ENCODE data around the gene BANK1. TPM values are rescaled to one million over a fixed set of nuclear protein-coding genes. Genes with fewer than 3 reads are reported as not detected.

BANK1 gene
- total RNA-seq, 1 experiment from 2014 or later: 52.6 TPM

GRCh38 chr4:101846550-101846949 lies 56.0 kb downstream of the BANK1 start:
- Histone ChIP-seq H2AFZ (ENCODE audit: low read length) (no peak overlapping the region), H3K9me2 (replicated peaks; ENCODE audit: insufficient read depth, low read length) (no peaks in the 10 kb centered on the region), H4K20me1 (ENCODE audit: insufficient read depth, low read depth, low read length) (no peaks in the 10 kb centered on the region), H3K36me3 (ENCODE audit: insufficient read depth, low read length) (no peaks in the 10 kb centered on the region), H3K27ac (ENCODE audit: low read length) (no peak overlapping the region), H3K27me3 (ENCODE audit: low read length) (no peaks in the 10 kb centered on the region), H3K4me1 (ENCODE audit: low read length) (peaks cover 36% of the 10 kb centered on the region), H3K9ac (ENCODE audit: low read length) (no peak overlapping the region), H3K79me2 (ENCODE audit: low read length) (peaks cover 30% of the 10 kb centered on the region), H3K4me3 (ENCODE audit: low read length) (no peak overlapping the region), H3K4me2 (ENCODE audit: low read depth, low read length, poor library complexity, severe bottlenecking) (no peak overlapping the region), H3K9me3 (ENCODE audit: low read length) (no peaks in the 10 kb centered on the region)
- no peak for DNase-seq

- peaks cover 27% of the 10 kb centered on the region for H3K4me1 ChIP-seq (ENCODE audit: low read length)
- no peak overlapping the region for H3K4me2 ChIP-seq (ENCODE audit: low read depth, low read length, poor library complexity, severe bottlenecking)
- H3K27ac ChIP-seq (ENCODE audit: low read length): no peak overlapping the region
Observed at GRCh38 chr4:101850698-101851097, 60.2 kb downstream of the BANK1 start.

GRCh38 chr4:101851672-101852071 lies 61.1 kb downstream of the BANK1 start:
- Histone ChIP-seq H3K4me1 (ENCODE audit: low read length) (peaks cover 35% of the 10 kb centered on the region), H3K9me3 (ENCODE audit: low read length) (no peaks in the 10 kb centered on the region), H4K20me1 (ENCODE audit: insufficient read depth, low read depth, low read length) (no peaks in the 10 kb centered on the region), H3K79me2 (ENCODE audit: low read length) (peaks cover 28% of the 10 kb centered on the region), H2AFZ (ENCODE audit: low read length) (no peak overlapping the region), H3K4me3 (ENCODE audit: low read length) (peak overlapping the region; percentile 15; the same call in 1 of the 2 replicates), H3K27me3 (ENCODE audit: low read length) (no peaks in the 10 kb centered on the region), H3K9me2 (replicated peaks; ENCODE audit: insufficient read depth, low read length) (no peaks in the 10 kb centered on the region), H3K36me3 (ENCODE audit: insufficient read depth, low read length) (no peaks in the 10 kb centered on the region; the same call in 1 of the 2 replicates), H3K9ac (ENCODE audit: low read length) (0 out of 2 replicates have a peak overlapping the region, but pooled peaks have one; percentile 1), H3K4me2 (ENCODE audit: low read depth, low read length, poor library complexity, severe bottlenecking) (peak overlapping the region; percentile 24), H3K27ac (ENCODE audit: low read length) (peak overlapping the region; percentile 9)
- DNase-seq: no peak

More at GRCh38 chr4:101850698-101851097, 60.2 kb downstream of the BANK1 start:
- Histone ChIP-seq H3K9me3 (ENCODE audit: low read length) (no peaks in the 10 kb centered on the region), H3K9me2 (replicated peaks; ENCODE audit: insufficient read depth, low read length) (no peaks in the 10 kb centered on the region), H3K36me3 (ENCODE audit: insufficient read depth, low read length) (no peaks in the 10 kb centered on the region; the same call in 1 of the 2 replicates), H3K9ac (ENCODE audit: low read length) (no peak overlapping the region), H3K79me2 (ENCODE audit: low read length) (peaks cover 28% of the 10 kb centered on the region), H3K27me3 (ENCODE audit: low read length) (no peaks in the 10 kb centered on the region), H3K4me3 (ENCODE audit: low read length) (no peak overlapping the region), H4K20me1 (ENCODE audit: insufficient read depth, low read depth, low read length) (no peaks in the 10 kb centered on the region), H2AFZ (ENCODE audit: low read length) (no peak overlapping the region)
- DNase-seq: no peak

GRCh38 chr4:101853028-101853427 lies 62.5 kb downstream of the BANK1 start:
- Histone ChIP-seq H4K20me1 (ENCODE audit: insufficient read depth, low read depth, low read length) (no peaks in the 10 kb centered on the region), H3K27ac (ENCODE audit: low read length) (peak overlapping the region; percentile 23; the same call in 1 of the 2 replicates), H3K27me3 (ENCODE audit: low read length) (no peaks in the 10 kb centered on the region), H3K4me3 (ENCODE audit: low read length) (0 out of 2 replicates have a peak overlapping the region, but pooled peaks have one; percentile 25), H3K9me3 (ENCODE audit: low read length) (no peaks in the 10 kb centered on the region), H3K79me2 (ENCODE audit: low read length) (peaks cover 32% of the 10 kb centered on the region), H3K9ac (ENCODE audit: low read length) (peak overlapping the region; percentile 8; the same call in 1 of the 2 replicates), H3K4me2 (ENCODE audit: low read depth, low read length, poor library complexity, severe bottlenecking) (peak overlapping the region; percentile 53), H3K4me1 (ENCODE audit: low read length) (peaks cover 35% of the 10 kb centered on the region), H2AFZ (ENCODE audit: low read length) (0 out of 2 replicates have a peak overlapping the region, but pooled peaks have one; percentile 25), H3K9me2 (replicated peaks; ENCODE audit: insufficient read depth, low read length) (no peaks in the 10 kb centered on the region), H3K36me3 (ENCODE audit: insufficient read depth, low read length) (peaks cover 5% of the 10 kb centered on the region; the same call in 1 of the 2 replicates)
- peak; percentile 55 for DNase-seq

- Histone ChIP-seq H3K9me2 (replicated peaks; ENCODE audit: insufficient read depth, low read length) (no peaks in the 10 kb centered on the region), H4K20me1 (ENCODE audit: insufficient read depth, low read depth, low read length) (no peaks in the 10 kb centered on the region), H3K9me3 (ENCODE audit: low read length) (no peaks in the 10 kb centered on the region), H3K27ac (ENCODE audit: low read length) (no peak overlapping the region), H3K79me2 (ENCODE audit: low read length) (peaks cover 32% of the 10 kb centered on the region), H3K4me2 (ENCODE audit: low read depth, low read length, poor library complexity, severe bottlenecking) (no peak overlapping the region), H3K4me3 (ENCODE audit: low read length) (no peak overlapping the region), H3K27me3 (ENCODE audit: low read length) (no peaks in the 10 kb centered on the region), H3K4me1 (ENCODE audit: low read length) (peaks cover 35% of the 10 kb centered on the region), H3K9ac (ENCODE audit: low read length) (no peak overlapping the region), H3K36me3 (ENCODE audit: insufficient read depth, low read length) (peaks cover 5% of the 10 kb centered on the region; the same call in 1 of the 2 replicates), H2AFZ (ENCODE audit: low read length) (no peak overlapping the region)
- no peak for DNase-seq
Observed at GRCh38 chr4:101853691-101854090, 63.2 kb downstream of the BANK1 start.

- no peak for DNase-seq
- Histone ChIP-seq H3K27me3 (ENCODE audit: low read length) (no peaks in the 10 kb centered on the region), H3K79me2 (ENCODE audit: low read length) (peaks cover 26% of the 10 kb centered on the region), H4K20me1 (ENCODE audit: insufficient read depth, low read depth, low read length) (no peaks in the 10 kb centered on the region), H2AFZ (ENCODE audit: low read length) (no peak overlapping the region), H3K9me2 (replicated peaks; ENCODE audit: insufficient read depth, low read length) (no peaks in the 10 kb centered on the region), H3K36me3 (ENCODE audit: insufficient read depth, low read length) (peaks cover 9% of the 10 kb centered on the region; the same call in 1 of the 2 replicates), H3K9ac (ENCODE audit: low read length) (no peak overlapping the region), H3K27ac (ENCODE audit: low read length) (no peak overlapping the region), H3K4me2 (ENCODE audit: low read depth, low read length, poor library complexity, severe bottlenecking) (no peak overlapping the region), H3K4me1 (ENCODE audit: low read length) (peaks cover 35% of the 10 kb centered on the region), H3K4me3 (ENCODE audit: low read length) (no peak overlapping the region), H3K9me3 (ENCODE audit: low read length) (no peaks in the 10 kb centered on the region)
Observed at GRCh38 chr4:101855239-101855638, 64.7 kb downstream of the BANK1 start.

- Histone ChIP-seq H3K9ac (ENCODE audit: low read length) (no peak overlapping the region), H3K4me1 (ENCODE audit: low read length) (peaks cover 29% of the 10 kb centered on the region), H3K79me2 (ENCODE audit: low read length) (peaks cover 29% of the 10 kb centered on the region), H3K27me3 (ENCODE audit: low read length) (no peaks in the 10 kb centered on the region), H3K4me2 (ENCODE audit: low read depth, low read length, poor library complexity, severe bottlenecking) (no peak overlapping the region), H3K27ac (ENCODE audit: low read length) (no peak overlapping the region), H3K9me3 (ENCODE audit: low read length) (no peaks in the 10 kb centered on the region), H3K9me2 (replicated peaks; ENCODE audit: insufficient read depth, low read length) (no peaks in the 10 kb centered on the region), H4K20me1 (ENCODE audit: insufficient read depth, low read depth, low read length) (no peaks in the 10 kb centered on the region), H2AFZ (ENCODE audit: low read length) (no peak overlapping the region), H3K4me3 (ENCODE audit: low read length) (no peak overlapping the region), H3K36me3 (ENCODE audit: insufficient read depth, low read length) (peaks cover 9% of the 10 kb centered on the region; the same call in 1 of the 2 replicates)
- no peak for DNase-seq
Observed at GRCh38 chr4:101856149-101856548, 65.6 kb downstream of the BANK1 start.

- H3K36me3 ChIP-seq (ENCODE audit: insufficient read depth, low read length): peaks cover 9% of the 10 kb centered on the region; the same call in 1 of the 2 replicates
- no peak overlapping the region for H2AFZ ChIP-seq (ENCODE audit: low read length)
- no peaks in the 10 kb centered on the region for H4K20me1 ChIP-seq (ENCODE audit: insufficient read depth, low read depth, low read length)
- H3K27ac ChIP-seq (ENCODE audit: low read length): no peak overlapping the region
- no peak overlapping the region for H3K9ac ChIP-seq (ENCODE audit: low read length)
- no peaks in the 10 kb centered on the region for H3K27me3 ChIP-seq (ENCODE audit: low read length)
- peaks cover 26% of the 10 kb centered on the region for H3K79me2 ChIP-seq (ENCODE audit: low read length)
- no peaks in the 10 kb centered on the region for H3K9me2 ChIP-seq (replicated peaks; ENCODE audit: insufficient read depth, low read length)
- no peaks in the 10 kb centered on the region for H3K9me3 ChIP-seq (ENCODE audit: low read length)
- H3K4me1 ChIP-seq (ENCODE audit: low read length): peaks cover 24% of the 10 kb centered on the region
- H3K4me3 ChIP-seq (ENCODE audit: low read length): no peak overlapping the region
- H3K4me2 ChIP-seq (ENCODE audit: low read depth, low read length, poor library complexity, severe bottlenecking): no peak overlapping the region
- DNase-seq: no peak
Observed at GRCh38 chr4:101857176-101857575, 66.6 kb downstream of the BANK1 start.

All from Karpas-422 (cell line).